H1 (cell line): Measurements from ENCODE around the gene RTN4RL2. TPM values are rescaled to one million over a fixed set of nuclear protein-coding genes. Genes with fewer than 3 reads are reported as not detected.

Experiments
- CTCF ChIA-PET: fragments of 300-600 bp; sonication (Branson Sonifier 250); formaldehyde crosslinking; loops from one replicate; lab custom pipeline; 2021; ENCODE audit not compliant: partially characterized antibody; lab: Charles Lee
- POLR2A ChIA-PET: fragments of 300-600 bp; sonication (Branson Sonifier 250); formaldehyde crosslinking; loops from one replicate; lab custom pipeline; 2021; ENCODE audit warnings: inconsistent platforms; ENCODE audit not compliant: partially characterized antibody; lab: Charles Lee
- DNase-seq, 2 experiments: peaks; one replicate each; pipeline versions ENCODE4 v3.0.0 to v3.0.0-alpha.2; 2010 to 2022; ENCODE audit warnings: low spot score in 2 of 2, low read depth in 1 of 2, mixed read lengths in 1 of 2
- FAIRE-seq: peaks from 2 replicates; lab custom pipeline; 2011; peaks lifted over from hg19 to GRCh38; lab: Jason Lieb, UNC
- H2AFZ ChIP-seq: 2 replicates; pipeline ENCODE4 v1.8.1; 2012; ENCODE audit warnings: low read length, inconsistent platforms
- H2AK5ac ChIP-seq: 2 replicates; pipeline ENCODE4 v1.6.1; 2013; ENCODE audit warnings: low read depth, low read length
- H2BK120ac ChIP-seq: replicated peaks from 2 replicates; pipeline ENCODE3; 2013; ENCODE audit warnings: low read depth, low read length, inconsistent platforms
- H2BK12ac ChIP-seq: 2 replicates; pipeline ENCODE4 v1.6.1; 2013; ENCODE audit warnings: low read depth, low read length
- H2BK15ac ChIP-seq: 2 replicates; pipeline ENCODE4 v1.6.1; 2013; ENCODE audit warnings: low read length
- H2BK20ac ChIP-seq: 2 replicates; pipeline ENCODE4 v1.6.1; 2013; ENCODE audit warnings: low read length
- H2BK5ac ChIP-seq: 2 replicates; pipeline ENCODE4 v1.6.1; 2013; ENCODE audit warnings: low read depth, low read length
- H3K14ac ChIP-seq: 2 replicates; pipeline ENCODE4 v1.6.1; 2013; ENCODE audit warnings: inconsistent platforms; ENCODE audit not compliant: insufficient read length
- H3K18ac ChIP-seq: 2 replicates; pipeline ENCODE4 v1.6.1; 2013; ENCODE audit warnings: low read length; ENCODE audit errors: extremely low read depth
- H3K23ac ChIP-seq: 2 replicates; pipeline ENCODE4 v1.6.1; 2013; ENCODE audit warnings: inconsistent platforms; ENCODE audit not compliant: insufficient read length
- H3K23me2 ChIP-seq: 2 replicates; pipeline ENCODE4 v1.6.1; 2013; ENCODE audit warnings: low read depth, low read length
- H3K27ac ChIP-seq: 2 replicates; pipeline ENCODE4 v1.6.1; 2011; ENCODE audit warnings: low read depth, low read length, inconsistent platforms
- H3K27me3 ChIP-seq, 4 experiments: replicated peaks in 1 of 4; 1 replicate in 1 of 4; 2 replicates in 3 of 4; pipeline versions ENCODE4 v1.6.1 to v1.8.1; 2011 to 2013; ENCODE audit warnings: low read length in 3 of 4, mild to moderate bottlenecking in 3 of 4, inconsistent platforms in 2 of 4, mixed read lengths in 2 of 4, moderate library complexity in 1 of 4; ENCODE audit not compliant: control insufficient read depth in 3 of 4, insufficient read depth in 3 of 4; ENCODE audit errors: extremely low read depth in 1 of 4
- H3K36me3 ChIP-seq, 4 experiments: 2 replicates each; pipeline versions ENCODE4 v1.6.1 to v1.8.1; 2011 to 2013; ENCODE audit warnings: mild to moderate bottlenecking in 4 of 4, low read length in 3 of 4, moderate library complexity in 2 of 4, control low read depth in 1 of 4, inconsistent platforms in 1 of 4; ENCODE audit not compliant: insufficient read depth in 4 of 4, control insufficient read depth in 2 of 4
- H3K4ac ChIP-seq: replicated peaks from 2 replicates; pipeline ENCODE3; 2013; ENCODE audit warnings: low read length, low read depth, mixed read lengths, inconsistent platforms; ENCODE audit not compliant: insufficient read length
- H3K4me1 ChIP-seq, 4 experiments: replicated peaks in 1 of 4; 1 replicate in 1 of 4; 2 replicates in 3 of 4; pipeline versions ENCODE4 v1.6.1 to v1.8.1; 2011 to 2013; ENCODE audit warnings: low read length in 3 of 4, inconsistent platforms in 2 of 4, mixed read lengths in 1 of 4; ENCODE audit not compliant: insufficient read depth in 4 of 4, control insufficient read depth in 3 of 4
- H3K4me2 ChIP-seq, 2 experiments: 2 replicates each; pipeline versions ENCODE4 v1.6.1 to v1.8.1; 2011 to 2013; ENCODE audit warnings: low read depth in 2 of 2, low read length in 2 of 2, control low read depth in 1 of 2, inconsistent platforms in 1 of 2, mild to moderate bottlenecking in 1 of 2; ENCODE audit not compliant: insufficient read depth in 1 of 2
- H3K4me3 ChIP-seq, 4 experiments: fragments of 200-600, 300-600 bp in 1 of 4; sonication (generic), shearing (Covaris generic), sonication (Bioruptor Twin) in 1 of 4; 2 replicates each; pipeline versions ENCODE4 v1.5.1 to v1.8.1; 2011 to 2016; ENCODE audit warnings: low read length in 4 of 4, low read depth in 3 of 4, control low read depth in 2 of 4, inconsistent platforms in 2 of 4, mild to moderate bottlenecking in 2 of 4, mixed read lengths in 1 of 4, moderate library complexity in 1 of 4; ENCODE audit not compliant: insufficient read depth in 2 of 4; ENCODE audit errors: extremely low read depth in 1 of 4
- H3K56ac ChIP-seq: replicated peaks from 2 replicates; pipeline ENCODE3; 2013; ENCODE audit warnings: low read depth, mild to moderate bottlenecking, mixed read lengths, low read length, inconsistent platforms; ENCODE audit not compliant: insufficient read length
- H3K79me1 ChIP-seq: 2 replicates; pipeline ENCODE4 v1.6.1; 2013; ENCODE audit warnings: low read depth, low read length, control low read depth
- H3K79me2 ChIP-seq, 2 experiments: 2 replicates each; pipeline versions ENCODE4 v1.6.1 to v1.8.1; 2012 to 2013; ENCODE audit warnings: low read length in 2 of 2, mild to moderate bottlenecking in 2 of 2, inconsistent platforms in 1 of 2; ENCODE audit not compliant: insufficient read depth in 2 of 2, control insufficient read depth in 1 of 2
- H3K9ac ChIP-seq, 4 experiments: replicated peaks in 1 of 4; 1 replicate in 1 of 4; 2 replicates in 3 of 4; pipeline versions ENCODE4 v1.6.1 to v1.8.1; 2011 to 2013; ENCODE audit warnings: low read depth in 3 of 4, low read length in 3 of 4, control low read depth in 2 of 4, mild to moderate bottlenecking in 2 of 4, moderate library complexity in 2 of 4, inconsistent platforms in 1 of 4; ENCODE audit errors: extremely low read depth in 1 of 4
- H3K9me3 ChIP-seq, 2 experiments: 2 replicates each; pipeline versions ENCODE4 v1.6.1 to v1.8.1; 2012 to 2013; ENCODE audit warnings: mild to moderate bottlenecking in 2 of 2, moderate library complexity in 2 of 2, control low read depth in 1 of 2, inconsistent platforms in 1 of 2, low read depth in 1 of 2, low read length in 1 of 2, mixed read lengths in 1 of 2; ENCODE audit not compliant: insufficient read depth in 2 of 2
- H4K20me1 ChIP-seq, 2 experiments: replicated peaks in 1 of 2; 2 replicates each; pipeline versions ENCODE3 to v1.8.1; 2011 to 2013; ENCODE audit warnings: inconsistent platforms in 2 of 2, low read length in 2 of 2, mild to moderate bottlenecking in 1 of 2; ENCODE audit not compliant: insufficient read depth in 2 of 2, control insufficient read depth in 1 of 2
- H4K5ac ChIP-seq: 2 replicates; pipeline ENCODE4 v1.6.1; 2013; ENCODE audit warnings: low read length, low read depth, mixed read lengths, inconsistent platforms; ENCODE audit not compliant: insufficient read length
- H4K8ac ChIP-seq: 2 replicates; pipeline ENCODE4 v1.8.0; 2013; ENCODE audit warnings: mild to moderate bottlenecking, moderate library complexity, low read length, inconsistent platforms; ENCODE audit not compliant: insufficient read depth; ENCODE audit errors: extremely low read depth
- H4K91ac ChIP-seq: replicated peaks from 2 replicates; pipeline ENCODE3; 2013; ENCODE audit warnings: low read length, mixed read lengths, inconsistent platforms; ENCODE audit not compliant: insufficient read length
- CEBPB ChIP-seq: IDR thresholded peaks from 2 replicates; pipeline ENCODE4 v1.6.1; 2012; ENCODE audit warnings: low read depth, low read length
- CHD1 ChIP-seq: IDR thresholded peaks from 2 replicates; pipeline ENCODE4 v1.6.1; 2012; ENCODE audit warnings: low read depth, low read length, improper control_type of control experiment
- MAX ChIP-seq: IDR thresholded peaks from 2 replicates; pipeline ENCODE4 v1.6.1; 2012; ENCODE audit warnings: inconsistent platforms
- NANOG ChIP-seq: IDR thresholded peaks from 2 replicates; pipeline ENCODE4 v1.6.1; 2011; ENCODE audit warnings: low read length, low read depth, mild to moderate bottlenecking, inconsistent platforms; ENCODE audit not compliant: insufficient read depth, poor library complexity, severe bottlenecking
- POU5F1 ChIP-seq: IDR thresholded peaks from 2 replicates; pipeline ENCODE4 v1.6.1; 2011; ENCODE audit warnings: low read depth, mild to moderate bottlenecking, low read length, moderate library complexity
- RAD21 ChIP-seq, 2 experiments: IDR thresholded peaks in 1 of 2; conservative IDR thresholded peaks in 1 of 2; 2 replicates each; pipeline ENCODE4 v1.6.1; 2011; ENCODE audit warnings: low read depth in 2 of 2, low read length in 2 of 2, improper control_type of control experiment in 1 of 2, inconsistent platforms in 1 of 2, mild to moderate bottlenecking in 1 of 2, moderate library complexity in 1 of 2
- RNF2 ChIP-seq: fragments of 200-900, 300-1000 bp; sonication (generic); IDR thresholded peaks from 2 replicates; pipeline ENCODE4 v1.7.1; 2016; ENCODE audit warnings: borderline replicate concordance, low read depth, mild to moderate bottlenecking, antibody characterized with exemption, low read length; ENCODE audit not compliant: poor library complexity, severe bottlenecking; ENCODE audit errors: missing control alignments
- SIX5 ChIP-seq: IDR thresholded peaks from 2 replicates; pipeline ENCODE4 v1.6.1; 2011; ENCODE audit warnings: mild to moderate bottlenecking, low read depth, low read length
- ZNF274 ChIP-seq: IDR thresholded peaks from 2 replicates; pipeline ENCODE4 v1.7.0; 2012; ENCODE audit warnings: low read length, borderline replicate concordance; ENCODE audit errors: extremely low read depth
- WGBS, 2 experiments: shearing (Covaris generic) in 1 of 2; methylation state at CpG; one replicate each; pipeline versions ENCODE4 v1.1.6 to v1.1.7; 2013 to 2015; ENCODE audit warnings: low lambda C conversion rate in 2 of 2, mixed read lengths in 2 of 2, inconsistent platforms in 1 of 2, low coverage in 1 of 2, missing lambda C conversion rate in 1 of 2; ENCODE audit not compliant: insufficient replicate concordance in 2 of 2, insufficient coverage in 1 of 2, insufficient read length in 1 of 2; ENCODE audit errors: extremely low coverage in 1 of 2, missing lambda C conversion rate in 1 of 2; 5-methylcytosine and 5-hydroxymethylcytosine counted together
- polyA plus RNA-seq, 7 experiments: library from polyadenylated mRNA; depleted of rRNA in 3 of 7; stranded (reverse) in 5 of 7; unstranded in 2 of 7; fragments of >200 nt in 5 of 7; fragments of 200-250 nt in 2 of 7; gene quantifications; 1 replicate in 5 of 7; 2 replicates in 1 of 7; 4 replicates in 1 of 7; pipeline versions ENCODE4 v1.2.1 to v1.2.3, GENCODE V29; 2011 to 2013; ENCODE audit warnings: missing spikeins in 2 of 7, mixed read lengths in 2 of 7
- total RNA-seq: library from RNA; stranded (reverse); fragmentation: NEBNext Ultra II Directional; extraction: Animal tissue kit (Norgen Biotek cat#: 25700); gene quantifications from 2 replicates; pipeline ENCODE4 v1.2.1, GENCODE V29; 2021

RTN4RL2 gene
- total and polyA plus RNA-seq, 2 of the 8 experiments (the other 6 are each of a cell fraction or from before 2014, with no cell fraction given), result 11.4 to 23.7 TPM

GRCh38 chr11:57474017-57474802 is 13.9 kb downstream of the RTN4RL2 start:
- H3K4me3 ChIP-seq, result no peak overlapping the region
- peak overlapping the region; percentile 66; the same call in 1 of the 2 replicates for H2BK5ac ChIP-seq
- H2BK20ac ChIP-seq, result no peak overlapping the region
- peaks cover 11% of the 10 kb centered on the region; the same call in 1 of the 2 replicates for H3K23me2 ChIP-seq
- H3K4ac ChIP-seq, result no peak overlapping the region
- H3K4me2 ChIP-seq, result peak overlapping the region in 1 of 2 experiments; percentile 19; a peak in 2 of 4 replicates
- no peak for DNase-seq
- peaks cover 0 to 11% (median 4%) of the 10 kb centered on the region in 4 experiments; a peak in 3 of 8 replicates for H3K36me3 ChIP-seq
- no peak for FAIRE-seq
- H2AK5ac ChIP-seq, result 0 out of 2 replicates have a peak overlapping the region, but pooled peaks have one; percentile 33
- H3K79me1 ChIP-seq, result no peaks in the 10 kb centered on the region
- H2BK120ac ChIP-seq, result no peak overlapping the region
- no peaks in the 10 kb centered on the region for H3K9me3 ChIP-seq
- ChIA-PET CTCF (interaction anchor here (0.5 to 4.5 kb wide), 17 partner anchors 8 to 237 kb away, joined by 3 to 45 read pairs (median 5); partner anchors contain the start of gene RTN4RL2), POLR2A (interaction anchor here (0.7 to 5.2 kb wide), 7 partner anchors 8 to 128 kb away, joined by 3 to 60 read pairs (median 3); partner anchors contain the start of gene RTN4RL2)
- H2AFZ ChIP-seq, result no peak overlapping the region
- H3K79me2 ChIP-seq, result no peaks in the 10 kb centered on the region
- peak overlapping the region; percentile 55 for H3K18ac ChIP-seq
- peak overlapping the region; percentile 8; the same call in 1 of the 2 replicates for H2BK15ac ChIP-seq
- WGBS, 2 experiments, result 66% methylated on average over 9 of the region's 9 CpGs; no CpG with 5 or more reads in 1 of the 2 experiments
- H3K23ac ChIP-seq, result no peak overlapping the region
- H3K27me3 ChIP-seq, result peaks cover 0 to 35% (median 22%) of the 10 kb centered on the region in 4 experiments; a peak in 6 of 7 replicates
- no peak overlapping the region for H4K91ac ChIP-seq
- no peak overlapping the region for H3K27ac ChIP-seq
- no peak overlapping the region for H4K5ac ChIP-seq
- peaks cover 4 to 25% (median 13%) of the 10 kb centered on the region in 4 experiments for H3K4me1 ChIP-seq
- H3K56ac ChIP-seq, result no peak overlapping the region
- H4K20me1 ChIP-seq, result peaks cover 4 to 6% of the 10 kb centered on the region in 2 experiments
- H3K9ac ChIP-seq, result no peak overlapping the region
- no peak overlapping the region for H3K14ac ChIP-seq
- H2BK12ac ChIP-seq, result peak overlapping the region; percentile 85; the same call in 1 of the 2 replicates
- no peak overlapping the region; the same call in 1 of the 2 replicates for H4K8ac ChIP-seq
- TF ChIP-seq RNF2 (no peak), RAD21 (IDR thresholded peaks at IDR 0.05 in 1 of 2, conservative IDR thresholded peaks at IDR 0.05 in 1 of 2; ENCODE audit: low read depth in 2 of 2, low read length in 2 of 2) (no peak), POU5F1 (no peak), SIX5 (no peak), MAX (no peak), NANOG (no peak), CHD1 (no peak), ZNF274 (no peak), CEBPB (no peak)
